Measurements from ENCODE around the gene FUT9.

The FUT9 gene

DNA sequence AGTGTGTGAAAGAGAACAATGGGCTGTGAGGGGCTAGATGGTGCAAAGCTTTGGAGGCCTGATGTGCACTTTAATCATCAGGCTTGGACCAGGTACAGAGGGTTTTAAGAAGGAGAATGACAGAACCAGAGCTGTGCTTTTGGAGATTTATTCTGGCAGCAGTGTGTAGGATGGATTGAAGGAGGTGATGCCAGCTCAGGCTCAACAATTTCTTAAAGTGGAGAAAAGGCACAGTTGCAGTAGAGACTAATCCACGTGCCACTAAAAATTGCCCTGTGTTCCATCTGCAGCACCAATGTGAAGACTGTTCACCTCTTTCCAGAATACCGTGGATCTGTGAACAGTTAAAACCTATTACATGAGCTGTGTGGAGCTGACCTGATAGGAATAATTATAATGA lies 134.7 kb downstream of the FUT9 start:
- TF ChIP-seq POLR2AphosphoS5 (IDR thresholded peaks at IDR 0.05; ENCODE audit: low read depth, low read length), result no peak
- no peak for TF ChIP-seq TAF1 (IDR thresholded peaks at IDR 0.05; ENCODE audit: borderline replicate concordance, low read depth, low read length)
- TF ChIP-seq POLR2A (IDR thresholded peaks at IDR 0.05; ENCODE audit: low read depth, low read length), result no peak
- no peak for DNase-seq (ENCODE audit: insufficient read length)
- FAIRE-seq, result no peak

DNA sequence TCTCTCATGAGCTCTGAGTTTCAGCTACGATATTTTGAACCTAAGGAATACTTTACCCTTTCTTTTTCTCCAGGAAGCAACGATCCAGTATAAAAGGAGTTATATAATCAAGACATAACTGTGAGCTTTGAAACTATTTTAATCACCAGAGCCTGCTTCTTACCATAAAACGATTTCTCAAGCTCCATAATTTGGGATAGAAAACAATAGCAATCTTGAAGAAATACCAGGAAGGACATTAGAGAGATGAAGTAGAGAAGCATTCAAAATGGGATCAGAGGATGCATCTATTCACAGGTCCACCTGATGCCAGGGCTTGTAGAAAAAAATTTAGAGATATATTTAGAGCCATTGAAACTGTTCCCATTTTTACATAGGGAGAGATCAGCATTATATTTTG lies 135.9 kb downstream of the FUT9 start:
- TF ChIP-seq TAF1 (IDR thresholded peaks at IDR 0.05; ENCODE audit: borderline replicate concordance, low read depth, low read length), result no peak
- TF ChIP-seq POLR2AphosphoS5 (IDR thresholded peaks at IDR 0.05; ENCODE audit: low read depth, low read length), result no peak
- TF ChIP-seq POLR2A (IDR thresholded peaks at IDR 0.05; ENCODE audit: low read depth, low read length), result no peak
- FAIRE-seq (no peak), DNase-seq (ENCODE audit: insufficient read length) (no peak)

DNA sequence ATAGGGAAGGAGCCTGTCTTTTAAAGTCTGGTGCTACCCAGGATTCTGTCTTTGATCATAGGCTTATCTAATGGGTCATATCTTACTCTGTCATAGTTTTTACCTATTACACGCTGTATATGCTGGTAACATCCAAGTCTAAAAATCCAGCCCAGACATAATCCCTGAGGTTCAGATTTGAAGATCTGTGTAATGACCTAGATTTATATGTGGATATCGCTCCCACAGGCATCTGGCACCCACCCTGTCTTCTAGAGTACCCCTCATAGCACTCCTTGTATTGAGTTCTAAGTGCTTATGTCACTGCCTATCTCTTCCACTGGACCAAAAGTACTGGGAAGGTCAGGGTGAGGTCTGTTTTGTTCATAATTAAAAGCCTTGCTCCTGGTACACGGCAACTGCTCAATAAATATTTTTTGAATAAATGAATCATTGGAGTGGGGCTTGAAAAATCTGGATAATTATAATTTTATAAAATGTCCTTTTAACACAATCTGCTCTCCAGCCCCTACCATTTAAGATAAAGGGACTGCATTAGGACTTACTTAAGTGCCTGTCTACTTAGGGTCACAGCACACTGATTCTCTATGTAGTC lies 136.4 kb downstream of the FUT9 start:
- no peak for FAIRE-seq
- no peak for TF ChIP-seq POLR2A (IDR thresholded peaks at IDR 0.05; ENCODE audit: low read depth, low read length)
- TF ChIP-seq TAF1 (IDR thresholded peaks at IDR 0.05; ENCODE audit: borderline replicate concordance, low read depth, low read length), result no peak
- no peak for TF ChIP-seq POLR2AphosphoS5 (IDR thresholded peaks at IDR 0.05; ENCODE audit: low read depth, low read length)
- no peak for DNase-seq (ENCODE audit: insufficient read length)

DNA sequence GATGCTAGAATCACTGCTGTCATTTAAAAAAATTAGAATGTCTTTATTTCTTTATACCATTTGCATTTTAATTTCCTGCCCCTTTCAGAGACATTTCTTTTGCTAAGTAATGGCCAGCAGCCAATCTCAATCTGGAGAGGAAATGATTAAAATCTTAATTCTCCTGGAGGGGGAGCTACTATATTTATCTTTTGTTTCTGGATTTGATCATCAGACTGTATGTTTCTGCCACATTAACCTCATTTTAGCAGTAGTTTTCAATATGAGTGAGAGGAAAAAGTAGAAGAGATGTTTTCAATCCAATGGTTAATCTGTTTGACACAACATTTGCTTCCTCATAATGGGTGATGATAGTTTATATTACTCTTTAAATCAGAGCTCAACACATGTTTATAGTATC lies 138.0 kb downstream of the FUT9 start:
- FAIRE-seq, result no peak
- no peak for TF ChIP-seq POLR2A (IDR thresholded peaks at IDR 0.05; ENCODE audit: low read depth, low read length)
- no peak for TF ChIP-seq POLR2AphosphoS5 (IDR thresholded peaks at IDR 0.05; ENCODE audit: low read depth, low read length)
- TF ChIP-seq TAF1 (IDR thresholded peaks at IDR 0.05; ENCODE audit: borderline replicate concordance, low read depth, low read length), result no peak
- no peak for DNase-seq (ENCODE audit: insufficient read length)

DNA sequence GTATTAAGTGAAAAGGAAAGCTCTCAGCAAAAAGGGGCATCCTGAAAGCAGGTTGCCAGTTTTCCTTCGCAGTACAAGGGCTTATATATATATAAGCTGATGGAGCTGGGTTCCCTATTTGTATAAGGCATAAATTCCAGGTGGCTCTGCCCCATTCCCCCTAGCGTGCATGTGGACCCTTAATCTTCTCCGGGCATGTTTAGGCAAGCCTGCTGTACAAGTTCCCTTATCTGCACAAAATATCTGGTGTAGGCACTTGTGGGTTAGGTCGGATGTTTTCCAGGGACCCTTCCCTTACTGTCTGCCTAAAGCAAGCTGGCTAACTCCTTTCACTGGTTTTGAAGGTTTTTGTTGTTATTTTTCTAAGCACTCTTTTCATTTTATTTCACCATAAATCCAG lies 140.7 kb downstream of the FUT9 start:
- FAIRE-seq (no peak), DNase-seq (ENCODE audit: insufficient read length) (no peak)
- no peak for TF ChIP-seq TAF1 (IDR thresholded peaks at IDR 0.05; ENCODE audit: borderline replicate concordance, low read depth, low read length)
- TF ChIP-seq POLR2A (IDR thresholded peaks at IDR 0.05; ENCODE audit: low read depth, low read length), result no peak
- TF ChIP-seq POLR2AphosphoS5 (IDR thresholded peaks at IDR 0.05; ENCODE audit: low read depth, low read length), result no peak

DNA sequence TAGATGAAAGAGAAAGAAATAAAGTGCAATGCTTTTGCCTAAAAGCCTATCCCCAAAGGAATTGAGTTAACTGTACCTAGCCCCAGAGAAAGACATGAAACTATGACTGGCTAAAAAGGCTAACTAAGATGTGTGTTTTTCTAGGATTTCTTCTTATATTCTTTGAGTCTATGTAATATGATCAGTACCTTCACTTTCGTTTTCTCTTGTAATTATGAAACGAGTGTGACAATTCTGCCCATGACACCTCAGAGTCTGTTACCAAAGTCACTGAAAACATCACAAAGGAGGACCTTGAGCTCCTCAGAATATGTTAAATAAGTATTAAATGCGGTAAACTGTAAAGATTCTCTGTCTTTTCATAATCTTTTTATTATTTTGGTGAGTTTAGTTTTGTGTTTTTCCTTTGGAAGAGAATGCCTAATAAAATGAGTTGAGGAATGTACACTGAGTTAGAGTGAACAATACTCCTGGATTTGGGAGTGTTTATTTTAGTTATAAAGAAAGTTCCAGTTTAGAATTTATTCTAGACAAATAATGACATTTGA lies 141.3 kb downstream of the FUT9 start:
- no peak for DNase-seq (ENCODE audit: insufficient read length)
- FAIRE-seq, result no peak
- no peak for TF ChIP-seq POLR2A (IDR thresholded peaks at IDR 0.05; ENCODE audit: low read depth, low read length)
- TF ChIP-seq TAF1 (IDR thresholded peaks at IDR 0.05; ENCODE audit: borderline replicate concordance, low read depth, low read length), result no peak
- no peak for TF ChIP-seq POLR2AphosphoS5 (IDR thresholded peaks at IDR 0.05; ENCODE audit: low read depth, low read length)

DNA sequence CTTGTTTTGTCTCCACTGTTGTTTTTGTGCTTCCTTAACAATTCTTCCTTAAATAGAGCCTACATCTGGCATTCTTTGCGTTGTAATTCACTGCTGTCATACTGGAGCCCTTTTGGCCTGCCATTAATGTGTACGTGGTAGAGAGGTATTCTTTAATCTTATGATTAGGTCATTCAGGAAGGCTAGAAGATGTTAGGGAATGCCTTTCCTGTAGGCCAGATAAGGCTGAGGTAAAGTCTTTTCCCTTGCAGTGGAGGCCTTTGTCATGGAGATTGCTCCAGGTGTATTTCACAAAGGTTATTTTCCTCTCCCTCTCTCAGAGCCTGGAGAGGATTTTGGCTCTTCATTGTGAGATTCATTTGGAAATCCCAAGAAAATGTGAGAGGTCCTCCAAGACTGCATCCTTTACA lies 146.9 kb downstream of the FUT9 start:
- TF ChIP-seq POLR2AphosphoS5 (IDR thresholded peaks at IDR 0.05; ENCODE audit: low read depth, low read length), result no peak
- TF ChIP-seq POLR2A (IDR thresholded peaks at IDR 0.05; ENCODE audit: low read depth, low read length), result no peak
- TF ChIP-seq TAF1 (IDR thresholded peaks at IDR 0.05; ENCODE audit: borderline replicate concordance, low read depth, low read length), result no peak
- DNase-seq (ENCODE audit: insufficient read length) (no peak), FAIRE-seq (no peak)

DNA sequence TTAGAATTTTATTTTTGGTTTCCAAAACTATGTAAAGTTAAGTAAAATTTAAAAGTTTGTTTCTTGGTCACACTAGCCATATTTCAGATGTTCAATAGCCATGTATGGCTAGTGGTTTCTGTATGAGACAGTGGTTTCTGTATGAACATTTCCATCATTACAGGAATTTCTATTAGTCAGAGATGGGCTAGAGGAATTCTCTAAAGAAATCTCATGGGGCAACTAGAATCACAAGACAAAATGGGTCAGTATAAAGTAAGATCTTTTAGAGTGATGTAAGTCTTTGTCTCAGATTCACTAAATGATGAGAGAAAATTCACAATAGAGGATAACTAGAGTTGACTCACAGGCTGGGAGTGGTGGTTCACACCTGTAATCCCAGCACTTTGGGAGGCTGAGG lies 149.0 kb downstream of the FUT9 start:
- no peak for FAIRE-seq
- no peak for DNase-seq (ENCODE audit: insufficient read length)
- TF ChIP-seq TAF1 (IDR thresholded peaks at IDR 0.05; ENCODE audit: borderline replicate concordance, low read depth, low read length), result no peak

DNA sequence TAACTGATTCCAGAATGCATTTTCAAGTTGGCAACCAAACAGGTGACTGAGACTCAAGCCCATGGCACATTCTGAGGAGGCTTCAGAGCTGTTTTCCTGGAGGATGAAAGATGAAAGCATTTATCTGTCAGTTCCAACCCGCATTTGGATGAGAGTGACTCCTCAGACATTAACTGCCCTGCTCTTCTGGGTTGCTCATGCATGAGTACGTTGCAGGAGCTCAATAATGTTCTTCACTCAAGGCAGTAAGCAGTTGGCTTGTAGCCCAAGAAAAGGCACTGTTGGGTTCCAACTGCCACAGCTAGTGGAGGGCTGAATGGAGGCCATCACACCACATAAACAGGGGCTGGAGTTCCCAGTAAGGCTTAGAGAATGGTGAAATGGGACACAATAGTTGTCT lies 155.3 kb downstream of the FUT9 start:
- DNase-seq (ENCODE audit: insufficient read length) (no peak), FAIRE-seq (no peak)
- TF ChIP-seq POLR2AphosphoS5 (IDR thresholded peaks at IDR 0.05; ENCODE audit: low read depth, low read length), result no peak

DNA sequence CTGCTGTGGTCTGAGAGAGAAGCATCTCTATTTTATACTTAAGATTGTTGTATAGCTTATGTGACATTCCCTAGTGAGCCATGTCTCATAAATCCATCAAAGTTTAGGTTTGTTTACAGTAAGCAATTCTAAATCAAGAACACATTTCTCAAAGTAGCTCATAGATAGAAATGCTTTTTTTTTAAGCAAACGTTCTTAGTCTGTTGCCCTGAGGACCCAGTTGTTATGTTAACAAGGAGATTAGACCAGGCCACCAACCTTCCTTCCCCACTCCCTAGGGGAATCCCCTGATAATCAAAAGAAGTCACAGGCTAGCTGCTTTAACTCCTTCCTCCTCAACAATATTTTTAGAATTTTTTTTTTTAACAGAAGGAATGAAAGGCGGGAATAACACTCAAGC lies 169.0 kb downstream of the FUT9 start:
- FAIRE-seq, result no peak
- TF ChIP-seq POLR2A (IDR thresholded peaks at IDR 0.05; ENCODE audit: low read depth, low read length), result no peak
- no peak for TF ChIP-seq POLR2AphosphoS5 (IDR thresholded peaks at IDR 0.05; ENCODE audit: low read depth, low read length)
- TF ChIP-seq TAF1 (IDR thresholded peaks at IDR 0.05; ENCODE audit: borderline replicate concordance, low read depth, low read length), result no peak
- no peak for DNase-seq (ENCODE audit: insufficient read length)

DNA sequence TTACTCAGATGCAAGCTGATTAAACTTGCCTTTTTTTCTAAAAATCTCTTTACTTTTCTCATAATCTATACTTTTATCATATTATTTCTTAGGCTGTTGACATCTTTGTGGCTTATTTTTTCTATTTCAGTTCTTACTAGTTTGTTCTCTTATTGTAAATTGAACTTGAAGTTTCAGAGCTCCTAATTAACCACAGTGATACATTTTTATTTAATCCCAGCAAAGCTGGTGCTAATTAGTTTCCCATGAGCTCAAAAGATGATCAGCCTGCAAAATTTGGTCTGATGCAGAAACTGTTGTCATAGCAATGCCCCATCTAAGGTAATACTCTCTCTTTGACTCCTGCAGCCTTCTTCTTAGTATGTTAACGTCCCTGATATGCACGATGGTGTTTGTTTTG lies 170.3 kb downstream of the FUT9 start:
- FAIRE-seq, result no peak
- no peak for DNase-seq (ENCODE audit: insufficient read length)
- TF ChIP-seq TAF1 (IDR thresholded peaks at IDR 0.05; ENCODE audit: borderline replicate concordance, low read depth, low read length) (no peak), POLR2AphosphoS5 (IDR thresholded peaks at IDR 0.05; ENCODE audit: low read depth, low read length) (no peak), POLR2A (IDR thresholded peaks at IDR 0.05; ENCODE audit: low read depth, low read length) (no peak)

DNA sequence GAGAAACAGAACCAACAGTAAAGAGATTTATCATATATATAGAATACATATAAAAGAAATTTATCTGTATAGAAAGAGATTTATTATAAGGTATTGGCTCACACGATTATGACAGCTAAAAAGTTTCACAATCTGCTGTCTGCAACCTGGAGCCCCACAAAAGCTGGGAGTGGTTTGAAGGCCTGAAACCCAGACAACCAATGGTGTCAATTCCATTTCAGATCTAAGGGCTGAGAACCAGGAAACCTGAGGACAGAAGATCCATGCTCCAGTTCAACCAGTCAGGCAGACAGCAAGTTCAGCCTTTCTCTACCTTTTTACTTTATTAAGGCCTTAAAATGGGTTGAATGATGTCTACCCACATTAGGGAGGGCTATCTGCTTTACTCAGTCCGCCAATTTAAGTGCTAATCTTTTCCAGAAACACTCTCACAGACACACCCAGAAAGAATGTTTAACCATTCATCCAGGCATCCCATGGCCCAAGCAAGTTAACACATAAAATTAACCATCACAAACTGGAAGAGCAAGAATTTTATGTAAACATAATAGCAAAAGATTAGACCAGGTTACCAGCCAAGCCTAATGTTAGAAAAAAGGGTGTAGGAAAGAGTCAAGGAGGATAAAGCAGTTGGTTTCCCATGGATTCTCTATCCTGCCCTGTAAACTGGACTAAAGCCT lies 170.9 kb downstream of the FUT9 start:
- FAIRE-seq (no peak), DNase-seq (ENCODE audit: insufficient read length) (no peak)
- TF ChIP-seq POLR2A (IDR thresholded peaks at IDR 0.05; ENCODE audit: low read depth, low read length), result no peak
- TF ChIP-seq POLR2AphosphoS5 (IDR thresholded peaks at IDR 0.05; ENCODE audit: low read depth, low read length), result no peak
- no peak for TF ChIP-seq TAF1 (IDR thresholded peaks at IDR 0.05; ENCODE audit: borderline replicate concordance, low read depth, low read length)
